HG03196 (cell line): ENCODE results near the gene NDUFS2.

ENCODE experiments used
- ATAC-seq: cut with Tn5 transposase; IDR thresholded peaks from one replicate; pipeline ENCODE4 v1.9.1; 2021; ENCODE audit not compliant: unreplicated experiment

The NDUFS2 gene

GRCh38 chr1:161172349-161172748 lies 29.8 kb upstream of the NDUFS2 start:
- no peak for ATAC-seq

DNA sequence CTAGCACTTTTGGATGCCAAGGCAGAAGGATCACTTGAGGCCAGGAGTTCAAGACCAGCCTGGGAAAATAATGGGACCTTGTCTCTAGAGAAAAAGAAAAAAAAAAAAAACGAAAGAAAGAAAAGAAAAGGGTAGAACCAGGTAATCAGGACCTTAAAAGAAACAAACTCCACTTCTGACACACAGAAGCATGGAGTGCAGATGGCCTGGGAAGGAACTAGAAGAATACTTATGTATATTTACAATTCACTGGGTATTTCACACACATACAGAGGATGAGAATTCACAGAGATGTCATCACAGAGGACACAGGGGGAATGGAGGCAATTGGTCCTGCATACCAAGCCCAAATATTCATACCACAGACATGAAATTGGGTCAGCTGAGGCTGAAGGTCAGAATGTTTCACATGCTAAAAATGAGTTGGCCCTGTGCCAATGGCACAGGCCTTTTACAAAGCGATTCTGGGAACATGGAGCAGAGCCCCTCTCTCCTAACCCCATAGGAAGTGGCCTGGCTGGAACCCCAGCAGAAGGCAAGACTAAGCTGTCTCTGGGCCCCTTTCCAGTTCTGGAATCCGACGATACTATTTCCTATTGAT lies 29.3 kb upstream of the NDUFS2 start:
- no peak for ATAC-seq

- no peak for ATAC-seq
Measured at GRCh38 chr1:161173711-161174110, 28.5 kb upstream of the NDUFS2 start.

DNA sequence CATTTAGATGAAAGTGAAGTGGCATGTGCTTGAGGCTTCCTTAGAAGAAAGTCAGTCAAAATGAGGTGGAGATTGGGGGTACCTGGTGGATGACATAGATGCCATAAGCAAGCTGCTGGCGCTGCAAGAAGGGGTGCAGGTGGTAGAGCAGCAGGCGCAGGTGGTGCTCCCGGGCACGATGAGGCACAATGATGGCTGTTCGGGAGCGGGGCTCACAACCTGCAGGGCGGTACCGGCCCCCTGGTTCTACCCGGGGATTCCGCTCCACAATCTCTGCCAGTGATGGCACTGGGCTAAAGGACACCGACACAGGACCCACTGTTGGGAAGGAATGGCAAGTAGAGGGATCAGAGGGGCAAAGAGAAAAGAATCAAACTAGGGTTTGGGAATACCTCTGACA lies 27.3 kb upstream of the NDUFS2 start:
- no peak for ATAC-seq

DNA sequence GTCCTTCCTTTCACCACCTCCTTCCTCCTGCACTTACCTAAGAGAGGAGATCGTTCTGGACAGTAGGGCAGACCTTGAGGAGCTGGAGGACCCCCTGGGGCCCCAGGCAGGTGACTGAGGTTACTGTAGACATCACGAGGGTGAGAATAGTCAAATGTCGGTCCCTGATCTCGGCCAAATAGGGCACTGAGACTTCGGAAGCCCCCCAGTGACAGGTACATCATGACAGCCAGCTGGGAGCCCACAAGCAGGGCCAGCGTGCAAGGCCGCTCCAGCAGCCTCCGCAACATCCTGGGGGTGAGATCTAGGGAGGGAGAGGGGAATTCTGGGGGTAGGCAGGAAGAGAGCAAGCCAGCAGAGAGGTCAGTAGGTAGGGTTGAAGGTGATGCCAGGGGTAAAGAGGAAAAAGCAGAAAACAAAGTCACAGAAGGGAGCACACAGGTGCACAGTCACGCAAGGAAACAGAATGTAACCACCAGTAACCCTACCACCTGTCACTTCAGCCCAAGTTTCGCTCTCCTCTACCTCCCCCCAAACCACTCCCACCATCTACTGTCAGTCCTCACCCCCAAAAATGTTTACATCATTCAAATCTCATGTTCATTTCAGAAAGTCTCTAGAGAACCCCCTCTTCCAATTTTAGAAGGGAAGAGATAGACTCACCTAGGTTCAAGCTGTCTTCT lies 26.3 kb upstream of the NDUFS2 start:
- ATAC-seq: no peak

- no peak for ATAC-seq
Measured at GRCh38 chr1:161176468-161177111, 25.6 kb upstream of the NDUFS2 start.

DNA sequence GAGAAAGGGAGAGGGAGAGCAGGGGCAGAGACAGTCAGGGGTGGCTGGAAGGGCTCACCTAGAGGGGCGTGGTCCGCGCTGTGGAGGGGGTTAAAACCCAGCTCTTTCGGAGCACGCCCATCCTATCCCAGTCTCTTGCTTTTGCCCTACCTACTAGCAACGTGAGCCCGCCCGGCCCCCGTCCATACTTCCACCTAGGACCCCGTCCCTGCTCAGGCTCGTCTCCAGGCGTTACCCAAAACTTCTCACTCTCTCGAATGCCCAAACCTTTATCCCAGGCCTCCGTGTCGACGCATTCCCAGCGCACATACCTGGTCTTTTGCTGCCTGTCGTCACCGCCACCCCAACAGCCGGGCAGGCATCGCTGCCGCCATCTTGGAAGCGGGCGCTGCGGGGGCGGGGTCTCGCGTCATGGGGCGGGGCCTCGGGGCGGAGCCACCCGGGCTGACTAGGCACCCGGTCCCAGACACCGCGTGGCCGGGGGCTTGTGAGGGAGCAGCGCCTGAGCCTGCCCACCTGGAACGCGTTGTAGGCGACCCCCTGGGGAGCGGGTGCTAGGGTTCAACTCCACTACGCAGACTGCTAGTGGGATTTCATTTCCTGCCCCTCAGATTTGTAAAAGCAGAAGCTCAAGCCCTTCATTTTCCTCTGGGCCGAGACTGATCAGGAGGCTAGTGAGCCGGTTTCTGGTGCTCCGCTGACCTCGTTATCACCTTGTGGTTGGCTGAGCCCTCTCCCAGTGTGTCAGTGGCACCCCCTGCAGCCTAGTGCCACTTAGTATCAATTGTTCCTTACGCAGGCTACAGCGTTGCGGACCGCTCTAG lies 24.8 kb upstream of the NDUFS2 start, which contains the start of gene B4GALT3:
B4GALT3 (minus strand) TSS at position 396 of the 824 bp plus-strand sequence. CDS start 1,447 bp downstream, outside the sequence.
- peak; percentile 62 for ATAC-seq

DNA sequence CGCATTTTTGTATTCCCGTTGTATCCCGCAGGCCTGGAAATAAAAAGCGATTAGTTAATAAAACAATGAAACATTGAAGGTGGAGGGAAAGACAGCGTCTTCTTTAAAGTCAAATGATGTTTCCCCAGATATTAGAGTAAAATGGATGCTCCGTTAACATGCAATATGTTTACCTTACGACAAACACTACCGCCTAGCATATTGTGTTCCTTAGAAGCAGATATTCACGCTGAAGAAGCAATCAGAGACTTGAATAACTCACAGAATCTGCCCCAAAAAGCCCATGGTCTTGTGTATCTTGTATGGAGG lies 24.3 kb upstream of the NDUFS2 start:
- no peak for ATAC-seq

DNA sequence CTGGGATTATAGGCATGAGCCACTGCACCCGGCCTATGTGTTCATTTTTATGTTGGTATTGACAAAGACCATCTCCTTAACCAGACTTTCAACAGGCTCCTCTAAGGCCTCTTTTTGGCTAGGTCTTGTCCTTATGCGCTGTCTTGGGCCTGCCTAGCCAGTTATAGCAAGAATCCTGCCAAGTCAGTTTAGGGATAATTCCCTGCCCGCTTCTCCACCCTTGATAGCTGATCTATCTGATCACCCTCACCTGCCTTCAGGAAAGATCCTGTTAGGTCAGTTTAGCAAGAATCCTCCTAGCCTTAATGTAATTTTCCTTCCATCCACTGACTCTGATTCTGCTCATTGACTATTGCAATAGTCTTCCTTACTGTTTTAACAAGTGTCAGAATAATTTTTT lies 22.5 kb upstream of the NDUFS2 start:
- ATAC-seq: no peak

DNA sequence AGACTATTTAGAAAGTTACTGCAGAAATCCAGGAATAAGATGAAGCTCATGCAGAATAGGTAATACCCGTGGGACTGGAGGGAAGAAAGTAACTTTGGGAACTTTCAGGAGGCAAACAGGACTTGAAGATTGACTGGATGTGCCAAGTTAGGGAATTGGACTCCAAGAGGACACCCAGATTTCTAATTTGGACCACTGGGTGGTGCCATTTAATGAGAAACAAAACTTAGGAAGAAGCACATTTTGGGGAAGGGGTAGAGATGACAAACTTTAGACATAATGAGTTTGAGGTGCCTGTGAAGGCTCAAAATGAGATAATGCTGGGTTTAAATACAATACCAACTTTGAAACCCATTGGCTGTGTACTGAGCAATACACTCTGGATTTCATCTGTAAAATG lies 21.5 kb upstream of the NDUFS2 start:
- ATAC-seq: no peak

DNA sequence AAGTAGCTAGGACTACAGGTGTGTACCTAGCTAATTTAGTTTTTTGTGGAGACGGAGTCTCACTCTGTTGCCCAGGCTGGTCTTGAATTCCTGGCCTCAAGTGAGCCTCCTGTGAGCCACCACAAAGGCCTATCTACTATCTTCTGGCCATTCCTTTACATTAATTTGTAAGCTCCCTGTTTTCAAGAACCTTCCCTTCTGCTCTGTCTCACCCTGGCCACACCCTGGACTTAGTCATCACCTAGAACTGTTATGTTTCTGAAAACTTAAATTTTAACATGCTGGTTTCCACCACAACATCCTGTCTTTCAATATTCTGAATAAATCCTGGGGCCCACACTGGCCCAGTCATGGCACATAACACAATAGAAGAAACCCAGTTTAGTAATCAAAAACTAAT lies 20.0 kb upstream of the NDUFS2 start:
- ATAC-seq: no peak

DNA sequence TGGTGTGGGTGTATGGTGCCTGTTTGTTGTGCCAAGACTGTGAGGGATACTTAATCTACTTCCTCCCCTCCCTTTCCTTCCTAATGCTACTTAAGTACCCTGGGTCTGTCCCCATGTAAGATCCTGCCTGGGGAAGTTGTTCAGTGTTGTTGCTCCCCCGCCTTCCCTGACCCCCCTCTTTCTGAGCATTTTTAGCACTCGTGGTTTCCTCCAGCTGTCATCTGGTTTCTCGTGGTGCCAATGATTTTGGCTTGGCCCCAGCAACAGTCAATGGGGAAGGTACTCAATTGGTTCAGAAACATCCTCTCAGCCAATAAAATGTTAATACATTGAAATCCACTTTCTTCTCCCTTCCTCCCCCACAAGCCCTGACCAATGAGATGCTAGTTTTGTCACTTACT lies 16.9 kb upstream of the NDUFS2 start:
- ATAC-seq: peak; percentile 60

- peak; percentile 24 for ATAC-seq
Measured at GRCh38 chr1:161185732-161186311, 16.3 kb upstream of the NDUFS2 start.

- ATAC-seq: no peak
Measured at GRCh38 chr1:161187311-161187710, 14.9 kb upstream of the NDUFS2 start.

DNA sequence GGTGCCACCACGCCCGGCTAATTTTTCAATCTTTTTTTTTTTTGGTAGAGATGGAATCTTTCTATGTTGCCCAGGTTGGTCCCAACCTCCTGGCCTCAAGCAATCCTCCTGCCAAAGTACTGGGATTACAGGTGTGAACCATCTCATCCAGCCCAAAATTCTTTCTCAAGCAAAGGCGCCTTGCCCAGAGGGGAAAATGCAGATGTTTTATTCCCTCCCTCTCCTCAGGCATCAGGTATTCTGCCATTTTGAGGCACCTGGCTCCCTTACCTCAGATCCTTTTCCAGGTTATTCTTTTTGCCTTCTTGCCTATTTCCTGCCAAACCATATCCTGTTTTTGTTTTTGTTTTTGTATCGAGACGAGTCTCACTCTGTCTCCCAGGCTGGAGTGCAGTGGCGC lies 13.8 kb upstream of the NDUFS2 start:
- no peak for ATAC-seq

- no peak for ATAC-seq
Measured at GRCh38 chr1:161189036-161189435, 13.1 kb upstream of the NDUFS2 start.

GRCh38 chr1:161190962-161191521 lies 11.1 kb upstream of the NDUFS2 start:
- no peak for ATAC-seq

GRCh38 chr1:161191971-161192370 lies 10.2 kb upstream of the NDUFS2 start:
- no peak for ATAC-seq

DNA sequence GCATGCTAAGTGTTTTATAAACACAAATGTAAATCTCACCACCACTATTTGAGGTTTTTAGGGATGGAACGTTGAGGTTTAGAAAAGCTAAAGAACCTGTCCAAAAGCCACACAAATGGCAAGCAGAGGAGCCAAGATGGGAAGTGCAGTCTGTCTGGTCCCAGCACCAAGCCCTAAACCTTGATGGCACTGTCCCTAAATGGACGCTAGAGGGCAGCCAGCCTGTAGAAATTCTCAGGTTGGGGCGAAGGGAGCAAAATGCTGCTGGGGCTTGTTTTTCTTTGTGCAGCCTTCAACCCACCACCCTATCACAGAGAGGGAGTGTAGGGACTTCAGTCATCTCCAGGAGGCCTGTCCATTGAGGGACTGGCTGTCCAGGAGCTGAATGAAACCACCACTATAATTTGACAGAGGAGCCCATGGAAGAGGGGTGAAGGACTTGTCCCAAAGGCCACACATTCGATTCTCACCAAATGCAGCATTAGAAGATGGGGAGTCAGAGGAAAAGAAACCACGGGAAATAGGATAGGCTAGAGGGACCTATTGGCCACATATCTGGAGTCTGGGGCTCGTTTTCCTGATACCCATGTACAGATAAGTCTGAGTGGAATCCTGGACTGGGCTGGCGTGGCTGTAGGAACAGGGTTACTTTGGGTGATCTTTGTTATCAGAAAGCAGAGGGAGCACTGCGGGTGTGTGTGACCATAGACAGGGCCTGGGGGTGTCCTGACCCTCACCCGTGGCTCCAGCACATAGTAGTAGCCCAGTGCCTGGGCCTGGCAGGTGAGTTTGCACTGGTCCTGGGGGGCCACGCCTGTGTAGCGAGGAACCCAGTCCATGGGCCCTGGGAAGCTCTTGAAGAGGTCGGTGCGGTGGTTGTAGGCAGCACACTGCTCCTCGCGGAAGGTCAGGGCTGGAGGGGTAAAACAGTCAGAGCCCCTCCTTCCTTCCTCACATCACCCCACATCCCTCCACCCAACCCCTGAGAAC lies 9.4 kb upstream of the NDUFS2 start:
- ATAC-seq: peak; percentile 55
